Inflammatory macrophage treated with lipopolysaccharide for 1 hour (primary cell): ENCODE data around the gene SOCS3.
A peak's percentile ranks its signal among the peaks of the same experiment; 100 is the strongest.
"Not testable (repeated sequence)": the region's sequence is repeated elsewhere in the genome, so short reads cannot be mapped to it uniquely, and the experiment has no call there.

Experiments
- DNase-seq, 2 donors: peaks; one replicate each; pipeline ENCODE4 v3.0.0-alpha.2; 2020 to 2022

SOCS3 gene

GRCh38 chr17:78325076-78325687, 34.7 kb downstream of the SOCS3 start:
- peak; percentile 75 to 80 for DNase-seq

DNA sequence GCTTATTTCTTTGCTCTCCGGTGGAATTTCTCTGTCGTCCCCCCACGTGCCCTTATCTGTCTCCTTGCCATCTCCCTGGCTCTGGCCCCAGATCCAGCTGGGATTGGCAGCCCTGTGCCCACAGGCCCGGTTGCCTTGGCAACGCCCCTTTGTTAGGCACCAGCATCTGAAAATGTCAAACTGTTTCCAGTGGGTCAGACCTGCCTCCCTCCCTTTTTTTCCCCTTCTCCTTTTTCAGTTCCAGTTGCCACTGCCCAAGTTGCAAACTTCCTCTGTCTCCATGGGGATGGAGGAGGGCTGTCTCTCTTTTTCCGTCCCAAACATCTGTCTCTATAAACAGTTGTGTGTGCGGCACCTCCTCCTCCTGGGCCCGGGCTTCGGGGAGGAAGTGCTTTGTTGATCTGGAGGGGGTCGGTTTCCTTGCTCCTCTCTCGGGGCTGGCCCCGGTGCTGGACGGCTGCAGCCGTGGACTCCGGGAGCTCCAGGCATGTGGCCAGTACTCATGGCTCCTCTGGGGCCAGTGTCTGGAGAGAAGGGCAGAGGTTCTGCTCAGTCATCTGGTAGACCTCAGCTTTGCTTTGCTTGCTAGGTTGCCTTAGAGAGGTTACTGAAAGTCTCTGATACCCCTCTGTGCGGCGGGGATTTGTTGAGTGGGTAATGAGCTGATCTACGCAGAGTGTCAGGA, 35.3 kb downstream of the SOCS3 start:
- DNase-seq: peak; percentile 72 to 75

DNA sequence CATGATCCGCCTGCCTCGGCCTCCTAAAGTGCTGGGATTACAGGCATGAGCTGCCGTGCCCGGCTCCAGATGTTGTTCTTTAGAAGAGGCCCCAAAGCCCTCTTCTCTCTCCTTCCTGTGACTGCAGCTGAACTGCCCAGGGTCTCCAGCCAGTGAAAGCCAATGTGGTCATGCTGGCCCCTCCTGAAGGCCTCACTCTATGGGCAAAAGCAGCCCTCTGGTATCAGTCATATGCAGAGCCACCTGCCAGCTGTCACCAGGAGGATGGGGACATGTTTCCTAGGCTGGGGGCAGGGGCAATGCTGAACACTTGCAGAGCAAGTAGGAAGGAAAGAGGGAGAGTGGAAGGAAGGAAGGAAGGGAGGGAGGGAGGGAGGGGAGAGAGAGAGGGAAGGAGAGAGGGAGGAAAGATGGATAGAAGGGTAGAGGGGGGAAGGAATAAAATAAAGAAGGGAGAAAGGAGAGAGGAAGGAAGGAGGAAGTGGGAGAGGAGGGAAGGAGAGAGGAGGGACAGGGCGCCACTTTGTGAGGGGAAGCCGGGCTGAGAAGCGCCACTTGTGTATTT, 36.0 kb downstream of the SOCS3 start:
- no peak for DNase-seq

DNA sequence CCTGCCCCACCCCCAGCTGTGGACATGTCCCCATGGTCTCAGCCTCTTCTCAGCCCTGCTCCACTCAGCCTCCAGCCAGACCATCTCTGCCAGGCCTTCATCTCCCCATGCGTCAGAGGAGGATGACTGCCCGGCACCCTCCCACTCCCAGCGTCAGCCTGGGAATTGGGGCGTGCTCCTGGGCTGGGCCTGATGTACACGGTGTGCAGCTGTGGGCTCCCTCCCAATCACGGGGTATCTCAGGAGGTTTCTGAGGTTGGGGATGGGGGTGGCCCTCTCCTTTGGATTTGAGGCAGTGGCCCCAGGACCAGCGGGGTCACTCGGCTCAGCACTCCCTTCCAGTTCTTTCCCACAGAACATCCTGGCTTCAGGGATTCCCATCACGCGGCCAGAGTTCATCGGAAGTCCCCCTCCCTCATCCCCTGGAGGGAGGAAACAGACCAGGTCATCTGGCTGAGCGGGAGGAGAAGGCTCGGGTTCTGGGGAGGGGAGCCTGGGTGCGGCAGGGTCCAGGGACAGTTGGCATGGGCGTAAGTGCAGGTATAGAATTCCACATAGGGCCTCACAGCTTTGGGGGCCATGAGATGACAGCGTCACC, 36.9 kb downstream of the SOCS3 start:
- DNase-seq: no peak

- DNase-seq: no peak
These were observed 37.5 kb downstream of the SOCS3 start for GRCh38 chr17:78322327-78322857.

DNA sequence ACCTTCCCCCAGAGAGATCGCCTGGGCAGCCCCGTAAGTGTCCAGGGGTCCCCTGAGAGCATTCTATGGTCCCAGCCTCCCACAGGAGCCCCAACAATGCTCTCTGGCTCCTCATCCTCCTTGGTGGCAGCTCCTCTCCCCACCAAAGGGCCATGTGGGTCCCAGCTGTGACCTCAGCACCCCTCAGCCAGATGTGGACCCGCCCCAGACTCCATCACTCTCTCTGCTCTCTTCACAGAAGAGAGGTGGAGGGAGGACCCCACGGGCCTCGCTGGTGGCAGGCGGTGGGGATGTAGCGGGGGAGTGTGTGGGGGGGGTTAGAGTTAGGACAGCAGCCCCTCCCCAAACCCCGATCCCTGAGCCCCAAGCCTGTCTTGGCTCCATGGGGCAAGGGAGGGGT, 41.0 kb downstream of the SOCS3 start:
- no peak for DNase-seq

- no peak for DNase-seq
These were observed 41.5 kb downstream of the SOCS3 start for GRCh38 chr17:78318407-78318806.

DNA sequence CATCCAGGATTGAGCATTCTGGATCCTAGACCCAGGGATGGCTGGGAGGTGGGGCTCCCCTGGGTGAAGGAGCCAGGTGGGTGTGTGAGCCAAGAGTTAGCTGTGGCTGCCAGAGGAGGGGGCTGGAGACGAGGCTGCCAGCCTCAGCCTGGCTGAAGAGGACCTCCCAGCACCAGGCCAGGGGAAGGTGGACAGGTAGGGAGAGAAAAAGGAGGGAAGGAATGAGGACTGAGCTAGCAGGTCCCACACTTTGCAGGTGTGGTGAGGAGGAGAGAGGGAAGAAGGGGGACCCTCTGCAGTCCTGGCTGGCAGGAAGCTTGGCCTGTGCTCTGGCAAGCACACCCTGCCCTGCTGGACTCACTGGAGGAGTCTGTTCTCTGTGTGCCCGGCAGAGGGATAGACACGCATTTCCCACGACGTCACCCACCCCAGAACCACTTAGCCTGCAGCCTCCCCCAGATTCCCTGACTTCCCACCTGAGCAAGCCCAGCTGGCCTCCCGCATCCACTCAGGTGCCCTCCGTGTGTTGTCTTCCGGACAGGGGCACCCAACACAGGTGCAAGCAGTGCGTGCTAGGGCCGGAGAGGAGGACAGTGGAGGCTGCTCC, 42.0 kb downstream of the SOCS3 start:
- no peak for DNase-seq

- DNase-seq: peak; percentile 89 to 93
These were observed 42.7 kb downstream of the SOCS3 start for GRCh38 chr17:78316867-78317789.

DNA sequence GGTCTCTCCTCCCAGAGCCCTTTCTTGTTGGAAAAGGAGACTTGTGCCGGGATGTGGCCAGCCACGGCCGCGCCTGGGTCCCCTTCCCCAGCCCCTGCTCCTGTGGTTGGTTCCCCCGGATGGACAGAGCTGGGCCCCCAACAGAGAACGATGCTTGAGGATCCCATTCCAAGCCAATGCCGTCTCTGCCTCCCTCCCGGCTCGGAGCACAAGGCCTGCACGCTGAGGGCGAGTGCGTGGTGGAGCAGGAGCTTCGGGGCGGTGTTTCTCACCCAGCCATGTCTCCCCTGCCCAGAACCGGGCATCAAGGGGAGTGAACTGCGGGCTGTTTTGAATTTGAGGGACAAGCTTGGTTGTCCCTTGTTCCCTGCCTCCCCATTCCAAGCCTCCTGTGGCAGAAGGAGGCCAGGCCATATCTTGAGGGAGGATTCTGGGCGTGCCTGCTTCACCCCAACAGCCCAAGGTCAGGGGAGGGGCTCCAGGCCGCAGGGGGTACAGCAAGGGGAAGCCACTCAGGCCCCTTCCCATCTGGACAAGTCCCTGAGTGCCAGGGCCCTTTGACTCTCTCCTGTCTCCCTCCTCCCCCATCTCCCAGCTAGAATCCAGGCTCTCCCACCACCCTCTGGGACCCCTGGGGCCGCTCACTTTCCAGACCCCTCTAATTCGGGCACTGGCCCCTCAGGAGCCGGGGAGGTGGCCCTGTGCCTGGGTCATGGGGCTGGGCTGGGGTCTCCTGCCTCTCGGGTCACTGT, 43.6 kb downstream of the SOCS3 start:
- no peak for DNase-seq

DNA sequence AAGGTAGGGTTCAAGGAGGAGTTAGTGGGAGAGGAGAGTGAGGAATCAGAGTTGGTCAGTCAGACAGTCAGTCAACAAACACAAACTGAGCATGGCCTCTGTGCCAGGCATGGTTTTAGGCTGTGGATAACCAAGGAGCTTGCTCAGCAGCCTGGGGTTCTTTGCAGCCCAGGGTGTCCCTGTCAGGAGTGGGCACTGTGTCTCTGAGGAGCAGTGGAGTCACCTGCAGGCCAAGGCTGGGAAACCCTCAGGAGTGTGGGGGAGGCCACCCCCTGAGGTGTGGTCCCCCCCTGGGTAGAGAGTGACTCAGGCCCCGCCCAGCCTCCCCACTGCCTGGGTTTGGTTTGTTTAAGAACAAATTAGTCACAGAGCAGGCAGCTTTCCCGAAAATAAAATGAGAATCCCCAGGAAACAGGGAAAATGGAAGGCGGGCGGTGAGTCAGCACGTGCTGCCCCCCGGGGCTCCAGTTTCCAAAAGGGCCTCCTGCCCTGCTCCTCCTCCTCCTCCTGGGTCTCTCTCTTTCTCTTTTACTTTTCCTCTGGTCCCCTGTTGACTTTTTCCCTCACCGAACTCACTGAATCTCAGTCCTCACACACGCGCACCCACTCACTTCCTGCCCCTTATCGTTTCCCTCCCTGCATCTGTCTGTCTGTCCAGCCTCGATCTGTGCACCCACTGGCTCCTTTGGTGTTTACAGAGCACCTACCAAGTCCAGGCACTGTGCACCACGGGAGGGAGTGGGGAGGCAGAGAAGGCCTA, 44.3 kb downstream of the SOCS3 start:
- peak; percentile 23 to 34 for DNase-seq

- no peak for DNase-seq
These were observed 45.1 kb downstream of the SOCS3 start for GRCh38 chr17:78314683-78315354.

DNA sequence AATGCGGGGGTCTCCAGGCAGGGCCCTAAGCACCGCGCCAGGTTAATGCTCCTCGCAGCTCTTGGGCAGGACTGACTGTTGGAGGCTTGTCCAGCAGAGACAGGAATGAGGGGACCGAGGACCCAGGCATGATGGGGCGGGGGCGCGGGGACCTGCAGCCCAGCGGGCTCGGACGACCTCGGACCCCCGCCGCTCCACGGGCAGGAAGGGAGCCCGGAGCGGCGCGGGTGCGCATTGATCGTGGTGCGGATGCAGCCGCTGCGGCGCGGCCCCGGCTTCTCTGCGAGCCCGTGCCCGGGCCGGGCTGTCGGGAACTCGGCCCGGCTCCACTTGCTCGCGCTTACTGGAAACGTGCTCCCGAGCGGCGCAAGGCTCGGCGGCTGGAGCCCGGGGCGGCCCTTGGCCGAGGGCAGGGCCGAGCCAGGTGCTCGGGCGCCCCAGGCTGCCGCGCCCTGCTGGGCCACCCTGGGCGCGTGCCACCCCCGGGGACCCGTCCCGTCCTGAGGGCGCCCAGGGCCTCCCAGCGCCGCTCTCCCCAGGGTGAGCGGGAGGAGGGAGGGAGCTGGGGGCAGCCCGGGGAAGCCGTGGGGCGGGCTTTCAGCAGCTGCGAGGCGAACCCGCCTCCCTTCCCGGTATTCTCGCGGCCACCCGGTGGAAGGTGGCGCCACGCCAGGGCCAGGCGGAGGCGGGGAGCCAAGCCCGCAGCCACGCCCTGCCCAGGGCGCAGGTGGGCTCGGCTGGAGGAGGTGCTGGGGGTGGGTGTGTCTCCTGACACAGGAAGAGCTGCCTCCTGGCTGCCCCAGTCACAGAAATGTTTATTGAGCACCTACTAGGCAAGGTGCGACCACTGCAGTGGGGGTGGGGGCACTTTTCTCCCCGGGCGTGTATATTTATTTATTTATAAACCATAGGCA, 45.9 kb downstream of the SOCS3 start:
- DNase-seq: peak; percentile 59 to 66

- DNase-seq: not testable (repeated sequence)
These were observed 50.1 kb downstream of the SOCS3 start for GRCh38 chr17:78309659-78310255.

- no peak for DNase-seq
These were observed 51.8 kb downstream of the SOCS3 start for GRCh38 chr17:78307887-78308638.

DNA sequence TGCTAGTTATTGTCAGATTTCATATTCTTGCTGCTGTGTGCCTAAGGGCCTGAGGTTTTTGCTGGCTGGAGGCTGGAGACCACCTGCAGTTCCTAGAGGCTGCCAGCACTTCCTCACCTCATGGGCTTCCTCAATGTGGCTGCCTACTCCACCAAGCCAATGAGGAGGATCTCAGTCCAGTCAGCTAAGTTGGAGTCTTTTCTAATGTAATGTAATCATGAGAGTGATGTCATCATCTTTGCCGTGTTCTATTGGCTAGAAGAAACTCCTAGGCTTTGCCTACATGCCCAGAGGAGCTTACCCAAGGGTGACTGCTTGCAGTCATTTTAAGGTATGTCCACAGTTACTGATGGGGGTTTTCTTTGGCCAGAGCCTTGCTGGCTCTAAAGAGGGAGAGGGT, 53.0 kb downstream of the SOCS3 start:
- DNase-seq: peak; percentile 53 to 68
